ENCODE data around the gene LRRC36.
"Not testable (repeated sequence)": the region's sequence is repeated elsewhere in the genome, so short reads cannot be mapped to it uniquely, and the experiment has no call there.

LRRC36 gene

GRCh38 chr16:67346341-67346740, 19.7 kb downstream of the LRRC36 start:
- DNase-seq (ENCODE audit: low read depth) = no peak

DNA sequence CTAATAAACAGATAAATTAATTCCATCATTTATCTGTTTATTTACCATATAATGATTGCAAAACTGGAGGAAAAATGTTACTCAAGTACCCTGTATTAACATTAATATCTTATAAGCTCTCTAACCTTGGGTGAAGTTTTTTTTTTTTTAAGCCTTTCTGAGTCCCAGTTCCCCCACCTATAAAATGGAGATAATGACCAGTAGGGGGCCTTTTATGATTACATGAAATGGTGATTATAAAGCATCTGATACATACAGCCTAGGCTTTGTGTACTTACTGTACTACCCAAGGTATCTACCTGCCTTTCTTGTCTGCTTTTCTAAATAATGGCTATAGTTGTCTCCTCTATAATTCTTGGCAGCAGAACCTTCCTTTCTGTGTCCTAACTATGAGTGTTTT, 22.6 kb downstream of the LRRC36 start:
- no peak for DNase-seq (ENCODE audit: low read depth)

GRCh38 chr16:67350324-67350723, 23.7 kb downstream of the LRRC36 start:
- DNase-seq (ENCODE audit: low read depth) = no peak

DNA sequence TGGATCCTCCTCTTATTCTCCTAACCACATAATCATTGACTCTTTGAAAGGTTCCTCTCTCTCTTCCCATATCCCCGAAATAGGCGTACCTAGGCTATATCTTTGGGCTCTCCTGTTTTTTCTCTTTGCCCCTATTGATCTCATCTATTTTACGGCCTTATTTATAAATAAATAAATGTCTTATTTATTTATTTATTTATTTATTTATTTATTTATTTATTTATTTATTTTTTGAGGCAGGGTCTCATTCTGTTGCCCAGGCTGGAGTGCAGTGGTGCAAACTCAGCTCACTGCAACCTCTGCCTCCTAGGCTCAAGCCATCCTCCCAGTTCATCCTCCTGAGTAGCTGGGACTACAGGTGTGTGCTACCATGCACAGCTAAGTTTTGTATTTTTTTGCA, 25.8 kb downstream of the LRRC36 start:
- not testable (repeated sequence) for DNase-seq (ENCODE audit: low read depth)

DNA sequence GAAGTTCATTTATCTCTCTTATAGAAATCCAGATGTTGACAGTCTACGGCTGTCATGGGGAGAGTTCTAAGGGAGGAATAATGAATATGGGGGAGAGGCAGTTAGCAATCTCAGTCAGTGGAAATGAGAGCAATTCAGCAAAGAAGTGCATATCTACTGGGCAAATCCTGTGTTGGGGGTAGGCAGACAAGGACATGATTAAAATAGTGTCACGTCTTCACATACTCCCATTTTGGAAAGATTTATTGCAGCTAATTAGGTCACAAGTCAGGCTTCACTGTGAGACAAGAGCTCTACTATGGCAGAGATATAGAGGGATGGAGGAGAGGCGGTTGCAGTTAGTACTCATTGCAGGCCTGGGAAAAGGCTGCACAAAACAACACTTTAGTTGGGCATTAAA, 29.8 kb downstream of the LRRC36 start:
- DNase-seq (ENCODE audit: low read depth) = no peak

GRCh38 chr16:67357561-67357960, 30.9 kb downstream of the LRRC36 start:
- DNase-seq (ENCODE audit: low read depth) = no peak

GRCh38 chr16:67359540-67360269, 33.1 kb downstream of the LRRC36 start:
- not testable (repeated sequence) for DNase-seq (ENCODE audit: low read depth)

DNA sequence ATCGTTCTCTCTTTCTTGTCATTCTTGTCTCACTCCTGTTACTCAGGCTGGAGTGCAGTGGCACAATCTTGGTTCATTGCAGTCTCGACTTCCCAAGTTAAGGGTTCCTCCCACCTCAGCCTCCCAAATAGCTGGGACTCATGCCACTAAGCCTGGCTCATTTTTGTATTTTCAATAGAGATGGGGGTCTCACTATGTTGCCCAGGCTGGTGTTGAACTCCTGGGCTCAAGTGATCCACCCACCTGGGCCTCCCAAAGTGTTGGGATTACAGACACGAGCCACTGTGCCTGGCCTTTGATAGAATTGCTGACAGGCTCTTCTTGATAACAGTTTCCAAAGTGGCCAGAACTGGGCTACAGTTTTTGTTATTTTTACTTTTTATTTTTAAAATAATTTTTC, 34.4 kb downstream of the LRRC36 start:
- no peak for DNase-seq (ENCODE audit: low read depth)

- no peak for DNase-seq (ENCODE audit: low read depth)
These were observed 38.1 kb downstream of the LRRC36 start for GRCh38 chr16:67364600-67365235.

DNA sequence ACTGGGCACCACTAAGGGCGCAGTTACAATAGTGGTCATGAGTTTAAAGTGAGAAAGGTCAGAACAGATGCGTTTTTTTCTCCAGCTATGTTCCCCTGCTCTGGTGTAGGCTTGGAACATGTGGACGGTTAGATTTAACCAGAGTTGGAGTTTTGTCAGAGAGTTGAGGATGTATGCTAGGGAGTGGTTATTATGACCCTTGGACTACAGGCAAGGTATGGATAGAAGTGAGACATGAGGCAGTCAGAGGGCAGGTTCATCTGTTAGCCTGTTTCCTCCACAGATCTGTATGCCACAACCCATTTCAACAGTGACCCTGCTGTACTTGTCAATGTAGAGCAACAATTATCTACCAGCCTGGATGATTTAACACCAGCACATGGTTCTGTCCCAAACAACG, 44.0 kb downstream of the LRRC36 start:
- no peak for DNase-seq (ENCODE audit: low read depth)

GRCh38 chr16:67372664-67373063, 46.0 kb downstream of the LRRC36 start:
- DNase-seq (ENCODE audit: low read depth) = no peak

DNA sequence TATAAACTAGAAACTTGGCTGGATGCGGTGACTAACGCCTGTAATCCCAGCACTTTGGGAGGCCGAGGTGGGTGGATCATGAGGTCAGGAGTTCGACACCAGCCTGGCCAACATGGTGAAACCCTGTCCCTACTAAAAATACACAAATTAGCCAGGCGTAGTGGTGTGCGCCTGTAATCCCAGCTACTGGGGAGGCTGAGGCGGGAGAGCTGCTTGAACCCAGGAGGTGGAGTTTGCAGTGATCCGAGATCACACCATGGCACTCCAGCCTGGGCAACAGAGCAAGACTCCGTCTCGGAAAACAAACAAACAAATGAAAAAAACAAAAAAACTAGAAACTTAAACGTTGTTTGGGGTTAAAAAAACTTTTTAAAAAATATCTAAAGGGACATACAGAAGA, 49.4 kb downstream of the LRRC36 start:
- DNase-seq (ENCODE audit: low read depth) = not testable (repeated sequence)

GRCh38 chr16:67378642-67379041, 52.0 kb downstream of the LRRC36 start:
- no peak for DNase-seq (ENCODE audit: low read depth)

DNA sequence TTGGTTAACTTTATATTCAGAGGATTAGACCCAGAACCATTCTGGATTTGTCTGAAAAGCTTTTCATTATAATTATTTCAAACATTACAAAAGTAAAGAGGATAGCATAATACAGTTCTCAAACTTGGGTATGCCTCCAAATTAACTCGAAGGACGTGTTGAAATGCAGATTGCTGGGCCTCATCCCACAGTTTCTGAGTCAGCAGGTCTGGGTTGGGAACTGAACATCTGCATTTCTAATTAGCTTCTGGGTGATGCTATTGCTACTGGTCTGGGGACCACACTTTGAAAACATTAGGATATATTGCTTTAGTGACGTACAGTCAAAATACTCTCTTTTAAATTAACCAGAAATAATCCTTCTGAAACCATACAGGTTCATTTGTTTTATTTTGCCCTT, 56.7 kb downstream of the LRRC36 start:
- no peak for DNase-seq (ENCODE audit: low read depth)

DNA sequence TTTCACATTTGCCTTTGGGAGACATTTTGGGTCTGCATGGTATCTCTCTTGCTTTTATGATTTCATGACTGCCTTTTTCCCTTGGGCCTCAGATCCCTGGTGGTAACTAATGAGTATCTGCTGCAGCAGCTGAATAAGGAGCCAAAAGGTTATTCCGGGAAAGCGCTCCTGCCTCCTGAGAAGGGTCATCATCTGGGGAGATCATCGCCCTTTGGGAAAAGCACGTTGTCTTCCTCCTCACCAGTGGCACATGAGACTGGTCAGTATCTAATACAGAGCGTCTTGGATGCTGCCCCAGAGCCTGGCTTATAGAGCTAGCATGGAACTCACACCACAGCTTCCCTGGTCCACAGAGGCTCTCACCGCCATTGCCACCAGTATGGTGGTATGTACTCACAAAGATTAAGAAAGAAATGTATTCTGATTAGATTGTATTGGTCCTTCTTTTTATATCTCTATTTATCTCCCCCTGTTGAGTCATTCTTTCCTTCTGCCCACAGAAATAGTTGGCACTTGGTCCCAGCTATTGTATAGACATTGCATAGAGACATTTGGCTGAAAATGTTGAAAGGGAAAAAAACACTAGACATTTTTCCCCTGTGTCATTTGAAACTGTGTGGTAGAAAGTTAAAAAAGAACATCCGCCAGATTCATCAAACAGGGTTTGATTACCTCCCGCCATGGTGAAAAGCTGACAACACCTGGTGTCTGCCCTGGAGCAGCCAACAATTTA, 58.3 kb downstream of the LRRC36 start:
- no peak for DNase-seq (ENCODE audit: low read depth)

GRCh38 chr16:67386861-67387455, 60.3 kb downstream of the LRRC36 start:
- DNase-seq (ENCODE audit: low read depth) = no peak

- no peak for DNase-seq (ENCODE audit: low read depth)
These were observed 61.0 kb downstream of the LRRC36 start for GRCh38 chr16:67387479-67388079.

DNA sequence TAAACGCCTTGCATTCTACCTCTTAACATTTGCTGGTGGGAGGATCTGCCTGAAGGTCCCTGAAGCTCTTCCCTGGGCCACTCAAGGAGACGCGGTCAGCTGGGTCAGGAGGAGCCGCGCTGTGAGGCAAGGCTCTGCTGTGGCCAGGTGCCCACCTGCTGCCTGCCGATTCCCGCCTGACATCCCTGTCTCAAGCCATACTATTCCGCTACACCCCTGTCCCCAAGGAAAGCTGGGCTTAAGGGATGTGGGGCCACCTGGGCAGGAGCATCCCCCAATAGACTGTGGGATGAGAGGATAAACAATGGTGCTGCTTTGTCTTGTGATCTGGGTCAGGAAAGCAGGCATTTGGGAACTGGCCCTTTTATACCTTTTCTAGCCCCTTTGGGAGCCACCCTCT, 61.6 kb downstream of the LRRC36 start:
- no peak for DNase-seq (ENCODE audit: low read depth)

GRCh38 chr16:67388591-67388990, 62.0 kb downstream of the LRRC36 start:
- DNase-seq (ENCODE audit: low read depth) = no peak

DNA sequence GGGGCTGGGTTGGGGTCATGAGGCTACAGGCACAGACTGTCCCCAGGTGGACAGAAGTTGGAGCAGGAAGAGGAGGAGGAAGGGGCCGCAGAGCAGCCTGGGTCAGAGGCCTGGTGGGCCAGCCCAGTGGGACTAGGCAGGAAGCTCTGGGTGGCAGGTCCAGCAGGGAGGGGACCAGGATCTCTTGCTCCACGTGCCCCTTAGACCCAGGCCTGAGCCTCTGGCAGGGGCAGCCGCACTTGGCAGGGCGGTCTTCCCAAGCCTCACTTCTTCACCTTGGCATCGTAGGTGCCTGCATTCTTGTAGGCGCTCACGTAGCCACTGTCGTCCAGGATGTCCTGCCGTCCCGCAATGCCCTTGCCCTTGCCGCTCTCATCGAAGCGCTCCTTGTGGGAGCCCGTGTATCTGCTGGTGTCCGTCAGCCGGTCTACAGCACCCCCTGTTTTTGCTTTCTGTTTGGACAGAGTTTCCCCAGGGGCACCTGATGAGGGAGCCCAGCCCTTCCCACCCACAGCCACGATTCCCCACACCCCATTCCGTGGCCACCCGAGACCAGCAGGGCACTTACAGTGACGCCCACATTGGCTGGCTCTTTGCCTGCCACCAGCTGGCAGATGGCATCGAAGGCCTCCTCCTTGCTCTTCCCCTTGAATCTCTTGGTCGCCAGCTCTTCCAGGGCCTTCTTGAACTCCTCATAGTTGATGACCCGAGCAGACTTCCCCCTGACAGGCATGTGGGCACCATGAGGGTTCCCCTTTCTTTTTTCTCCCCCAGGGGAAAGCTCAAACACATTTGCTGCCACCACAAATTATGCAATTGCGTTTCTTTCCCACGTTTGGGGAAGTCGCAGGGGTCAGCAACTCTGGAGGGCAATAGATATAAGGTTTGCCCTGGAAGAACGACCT, 63.5 kb downstream of the LRRC36 start:
- DNase-seq (ENCODE audit: low read depth) = no peak

DNA sequence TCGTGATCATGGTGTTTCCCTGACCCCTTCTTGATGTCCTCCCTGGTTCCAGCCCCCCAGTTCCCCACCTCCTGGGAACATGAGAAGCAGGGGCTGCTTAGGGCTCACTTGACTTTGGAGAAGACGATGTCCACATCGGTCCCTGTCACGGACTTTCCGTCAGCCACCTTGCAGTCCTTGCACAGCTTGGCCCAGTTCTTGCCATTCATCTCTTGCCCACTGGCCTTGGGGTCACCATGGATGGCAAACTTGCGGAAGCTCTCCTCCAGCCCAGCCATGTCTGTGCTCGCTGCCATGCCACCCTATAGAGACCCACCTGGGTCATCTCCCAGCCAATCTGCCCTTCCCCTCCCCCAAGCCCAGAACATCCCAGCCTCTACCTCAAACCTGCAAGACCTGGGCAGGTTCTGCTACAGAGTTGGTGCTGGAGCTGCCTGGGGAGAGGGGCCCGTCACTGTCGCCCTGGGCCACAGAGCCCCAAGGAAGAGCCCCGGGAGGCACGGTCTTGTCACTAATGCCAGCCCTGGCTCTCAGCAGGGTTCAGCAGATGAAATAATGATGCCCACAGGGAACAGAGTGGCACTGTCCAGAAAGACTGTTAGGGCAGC, 64.3 kb downstream of the LRRC36 start:
- no peak for DNase-seq (ENCODE audit: low read depth)

Measured in stimulated activated CD8-positive, alpha-beta memory T cell treated with anti-CD3 and anti-CD28 coated beads, Interleukin-12 subunit alpha, Interleukin-12 subunit beta, amount 100 ng/mL, for 1 hour (primary cell).